Fibroblast of skin of right biceps (primary cell): ENCODE results near the gene CHCHD3.

ENCODE experiments used
- DNase-seq: peaks from one replicate; pipeline ENCODE4 v3.0.0-alpha.2; 2013

Gene CHCHD3

DNA sequence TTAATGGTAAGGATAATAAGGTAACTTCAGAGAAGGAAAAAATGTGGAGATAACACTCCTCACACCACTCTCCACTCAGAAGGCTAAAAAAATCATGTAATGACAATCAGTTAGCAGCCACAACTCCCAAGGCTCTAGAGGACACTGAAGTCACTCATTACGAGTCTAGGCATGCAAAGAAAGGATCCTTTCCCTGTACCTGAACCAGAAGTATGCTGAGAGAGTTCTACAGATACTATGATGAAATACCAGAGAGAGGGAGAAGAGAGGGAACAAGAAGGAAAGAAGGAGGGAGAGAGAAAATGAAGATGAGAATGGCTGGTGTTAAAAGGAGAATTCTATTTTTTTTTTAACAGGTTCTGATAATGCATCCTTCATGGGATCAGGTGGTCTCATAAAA lies 281.4 kb downstream of the CHCHD3 start:
- DNase-seq = no peak

DNA sequence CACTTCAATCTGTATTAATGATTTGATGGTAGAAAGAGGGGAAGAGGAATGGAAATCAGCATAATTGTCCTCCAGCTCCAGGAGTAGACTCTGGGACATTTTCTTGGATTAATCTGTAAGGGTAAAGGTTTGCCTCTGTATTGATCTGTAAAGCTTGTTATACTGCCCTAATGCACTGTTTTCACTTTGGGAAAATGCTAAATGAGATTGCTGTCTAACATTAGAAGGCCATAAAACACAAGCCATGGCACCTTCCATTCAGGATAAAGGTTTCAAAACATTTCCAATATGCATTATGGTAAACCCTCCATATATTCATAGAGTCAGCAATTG lies 282.8 kb downstream of the CHCHD3 start:
- DNase-seq = no peak

DNA sequence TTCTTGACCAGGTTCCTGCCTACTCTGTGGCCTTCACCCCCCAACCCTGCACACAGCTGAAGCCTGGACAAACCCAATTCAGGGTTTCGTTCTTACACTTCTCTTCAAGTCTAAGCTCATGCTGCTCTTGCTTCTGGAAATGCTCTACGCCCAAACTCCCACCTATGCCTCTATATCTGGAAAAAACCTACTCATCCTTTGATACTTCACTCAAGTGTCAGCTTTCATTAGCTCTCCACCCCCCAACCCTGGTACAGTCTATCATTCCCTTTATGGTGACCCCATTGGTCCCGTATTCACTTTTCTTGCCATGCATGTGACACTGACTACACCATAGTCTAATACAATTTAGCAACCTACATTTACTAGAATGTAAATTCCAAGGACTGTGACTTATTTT lies 284.7 kb downstream of the CHCHD3 start:
- DNase-seq = no peak

DNA sequence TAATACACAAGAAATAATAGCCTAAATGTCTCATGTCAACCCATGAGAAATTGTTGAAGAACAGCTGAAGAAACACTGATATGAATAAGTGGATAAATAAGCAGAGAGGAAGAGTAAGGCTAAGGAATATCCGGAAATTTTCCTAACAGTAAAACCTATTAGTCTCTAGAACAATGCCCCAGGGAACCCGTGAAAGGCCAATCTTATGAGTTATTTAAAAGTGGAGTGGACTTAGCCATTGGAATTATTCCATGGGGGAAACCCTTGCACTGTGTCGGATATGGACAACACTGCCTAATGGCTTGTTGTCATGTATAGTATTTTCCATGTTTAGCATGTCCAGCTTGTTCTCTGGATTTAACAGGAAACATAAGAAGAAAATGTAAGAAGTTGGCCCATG lies 288.4 kb downstream of the CHCHD3 start:
- DNase-seq = no peak

DNA sequence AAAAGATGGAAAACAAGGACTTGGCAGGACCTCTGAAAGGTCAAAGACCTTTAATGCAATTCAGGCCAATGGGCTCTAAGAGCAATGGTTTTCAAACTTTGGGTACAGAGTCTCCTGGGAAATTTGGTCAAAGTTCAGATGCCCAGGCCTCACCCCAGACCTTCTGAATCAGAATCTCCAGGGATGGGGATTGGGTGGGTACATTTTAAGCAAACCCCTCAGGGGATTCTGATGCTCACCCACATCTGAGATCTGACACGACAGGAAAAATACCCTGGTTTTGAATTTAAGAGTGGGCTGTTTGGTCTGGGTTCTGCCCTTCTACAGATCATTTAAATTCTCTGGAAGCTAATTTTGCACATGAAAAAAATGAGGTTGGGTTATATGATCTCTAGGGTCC lies 290.9 kb downstream of the CHCHD3 start:
- no peak for DNase-seq

DNA sequence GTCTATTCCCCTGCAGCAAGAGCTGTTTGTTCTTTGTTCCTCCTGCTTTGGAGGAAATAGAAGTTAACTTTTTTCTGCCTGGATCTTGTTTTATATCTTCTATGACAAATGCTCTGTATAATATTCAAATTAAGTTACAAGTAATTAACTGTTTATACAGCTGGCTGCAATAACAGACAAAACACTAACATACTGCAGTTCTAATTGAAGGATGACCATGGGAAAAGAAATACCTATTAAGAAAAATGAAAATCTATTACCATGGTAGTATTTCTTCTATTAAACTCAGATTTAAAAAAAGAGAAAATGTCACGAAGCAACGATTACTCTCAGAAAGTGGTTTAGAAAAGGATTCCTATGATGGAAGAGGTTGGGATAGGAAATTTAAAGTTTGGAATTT lies 291.8 kb downstream of the CHCHD3 start:
- DNase-seq = no peak

DNA sequence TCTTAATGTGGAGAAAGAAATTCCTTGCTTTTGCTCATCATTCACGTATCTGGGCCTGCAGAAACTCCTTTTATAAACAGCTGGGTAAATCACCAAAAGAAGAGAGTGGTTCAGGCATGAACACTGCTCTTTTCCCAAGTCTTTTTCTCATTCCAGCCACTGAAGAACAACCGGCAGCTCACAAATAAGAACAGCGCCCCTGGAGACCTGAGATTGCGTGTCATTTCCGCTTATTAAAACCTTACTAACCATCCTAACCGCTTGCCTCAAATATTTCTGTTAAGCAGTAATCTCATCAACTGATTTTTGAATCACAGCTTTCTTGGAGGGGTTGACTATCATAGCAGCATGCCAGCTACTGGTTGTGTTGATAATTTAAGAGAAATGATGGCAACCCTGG lies 292.6 kb downstream of the CHCHD3 start:
- peak; percentile 60 for DNase-seq

DNA sequence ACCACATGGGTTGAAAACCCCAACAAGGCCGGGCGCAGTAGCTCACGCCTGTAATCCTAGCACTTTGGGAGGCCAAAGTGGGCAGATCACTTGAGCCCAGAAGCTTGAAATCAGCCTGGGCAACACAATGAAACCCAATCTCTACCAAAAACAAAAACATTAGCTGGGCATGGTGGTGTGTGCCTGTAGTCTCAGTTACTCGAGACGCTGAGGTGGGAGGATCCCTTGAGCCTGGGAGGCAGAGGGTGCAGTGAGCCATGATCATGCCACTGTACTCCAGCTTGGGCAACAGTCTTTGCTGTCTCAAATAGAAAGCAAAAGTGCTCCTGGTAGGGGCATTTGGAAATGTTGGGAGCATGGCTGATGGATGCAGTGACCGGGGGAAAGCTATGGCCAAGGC lies 296.0 kb downstream of the CHCHD3 start:
- DNase-seq = no peak

DNA sequence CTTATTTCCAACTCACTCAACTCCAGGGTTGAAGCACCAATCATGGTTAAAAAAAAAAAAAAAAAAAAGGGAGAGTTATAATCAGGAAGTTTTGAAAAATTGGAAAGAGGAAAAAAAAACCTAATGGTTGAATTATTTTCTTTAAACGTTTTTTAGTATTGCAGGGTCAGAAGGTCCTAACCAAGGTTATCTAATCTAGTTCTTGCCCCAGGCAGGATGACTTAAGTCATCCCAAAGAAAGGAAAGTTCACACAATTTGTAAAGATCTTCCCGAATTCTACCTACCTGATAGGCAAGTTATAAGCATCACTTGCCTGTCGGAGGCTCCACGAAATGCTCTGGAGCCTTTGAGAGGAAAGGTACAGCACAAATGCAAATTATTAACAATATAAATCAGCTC lies 297.5 kb downstream of the CHCHD3 start:
- DNase-seq = no peak

DNA sequence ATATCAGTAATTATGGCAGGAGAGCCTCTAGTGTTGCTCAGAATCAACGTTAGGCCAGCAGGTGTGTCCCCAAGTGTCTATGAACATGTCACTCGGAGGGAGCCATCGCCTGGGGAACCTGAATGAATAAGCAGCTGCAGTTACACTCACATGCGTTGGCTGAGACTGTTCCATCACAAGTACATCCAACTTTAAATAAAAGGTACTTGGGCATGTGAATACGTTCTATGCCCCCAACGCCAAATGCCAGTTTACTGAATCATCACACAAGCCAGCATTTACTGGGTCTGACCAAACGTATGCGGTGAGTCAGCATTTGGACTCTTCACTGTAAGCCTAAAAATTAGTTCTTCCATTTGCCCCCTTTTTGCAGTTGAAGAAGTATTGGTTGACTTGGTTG lies 298.1 kb downstream of the CHCHD3 start:
- DNase-seq = peak; percentile 89

DNA sequence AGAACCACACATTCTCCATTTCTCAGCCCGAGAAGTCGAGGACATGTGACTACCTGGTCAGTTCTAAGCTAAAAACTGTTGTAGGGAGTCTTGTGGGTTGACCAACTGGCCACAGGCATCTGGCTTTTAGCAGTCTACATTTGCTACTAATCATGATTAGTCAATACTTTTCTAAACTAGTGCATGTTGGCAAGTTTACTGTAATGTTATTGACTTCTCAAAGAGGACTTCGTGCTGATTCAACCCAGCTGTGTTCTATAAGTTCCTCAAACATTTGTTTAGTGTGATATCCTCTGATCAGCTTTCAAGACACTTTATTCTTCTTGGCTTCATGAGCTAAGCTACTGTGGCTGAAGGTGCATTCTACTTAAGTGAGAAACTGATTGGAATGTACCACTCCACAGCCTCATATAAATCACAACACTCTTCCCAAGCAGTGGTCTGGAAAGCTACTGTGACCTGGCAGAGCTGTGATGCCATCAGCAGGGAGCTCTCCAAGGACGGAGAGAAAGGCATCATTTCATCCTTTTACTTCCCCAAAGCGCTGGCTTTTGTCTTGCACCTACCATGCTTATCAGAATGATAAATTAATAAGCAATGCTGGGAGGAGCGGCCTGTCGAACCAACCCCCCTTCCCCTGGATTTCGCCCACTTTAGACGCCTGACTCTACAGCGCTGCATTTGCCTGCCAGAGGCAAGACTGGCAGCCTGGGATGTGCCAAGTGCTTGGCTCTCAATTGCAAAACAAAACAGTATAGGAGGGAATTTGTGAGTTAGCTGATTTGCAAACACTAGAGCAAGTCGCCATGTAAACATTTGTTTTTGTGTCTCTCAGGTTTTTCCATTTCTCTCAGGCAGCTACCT lies 298.9 kb downstream of the CHCHD3 start:
- DNase-seq = peak; percentile 88

DNA sequence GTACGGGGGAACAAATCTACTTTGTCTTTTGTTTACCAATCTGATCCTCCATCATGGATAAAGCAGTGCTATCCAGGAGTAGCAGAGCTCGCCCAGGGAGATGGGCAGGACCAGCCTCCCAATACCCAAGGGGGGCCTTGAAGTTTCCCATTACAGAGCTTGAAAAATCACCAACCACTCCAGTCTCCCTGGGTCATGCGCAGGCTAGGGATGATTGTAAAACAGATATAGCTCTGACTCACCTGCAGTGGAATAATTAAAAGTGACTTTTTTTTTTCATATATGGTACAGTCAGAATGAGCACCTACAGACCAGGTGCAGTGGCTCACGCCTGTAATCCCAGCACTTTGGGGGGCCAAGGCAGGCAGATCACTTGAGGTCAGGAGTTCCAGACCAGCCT lies 301.1 kb downstream of the CHCHD3 start:
- no peak for DNase-seq

DNA sequence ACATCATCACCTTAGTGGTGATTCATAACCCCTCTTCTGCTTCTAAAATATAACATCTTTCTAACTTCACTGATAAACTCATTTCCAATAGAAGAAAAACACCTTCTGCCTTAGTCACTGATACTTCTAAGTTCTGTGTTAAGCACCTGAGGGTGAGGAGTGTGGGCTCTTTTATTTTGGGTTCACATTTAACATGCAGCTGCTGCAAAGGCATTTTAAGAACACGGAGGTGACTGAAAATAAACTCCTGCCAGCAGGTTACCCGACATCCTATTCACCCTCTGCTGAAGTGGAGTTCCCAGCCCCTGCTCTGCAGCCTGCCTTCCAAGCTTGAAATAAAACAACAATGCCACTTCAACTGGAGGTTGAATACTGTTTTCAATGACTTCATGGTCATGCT lies 302.7 kb downstream of the CHCHD3 start:
- no peak for DNase-seq

DNA sequence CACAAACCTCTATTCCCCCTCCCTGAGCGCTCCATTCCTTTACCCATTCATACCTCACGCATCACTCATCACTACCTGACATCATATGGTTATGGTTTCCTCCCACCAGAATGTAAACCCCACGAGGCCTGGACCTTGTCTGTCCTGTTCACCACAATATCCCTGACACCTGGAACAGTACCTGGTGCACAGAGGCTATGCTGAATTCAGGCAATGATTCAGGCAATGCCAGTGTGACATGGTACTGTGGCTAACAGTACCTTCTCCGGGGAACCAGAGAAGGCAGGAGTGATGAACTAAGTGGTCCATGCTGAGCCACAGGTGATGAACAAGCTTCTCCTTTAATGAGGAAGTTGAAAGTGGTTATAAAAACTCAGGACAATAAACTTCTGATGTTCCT lies 303.1 kb downstream of the CHCHD3 start:
- DNase-seq = no peak

DNA sequence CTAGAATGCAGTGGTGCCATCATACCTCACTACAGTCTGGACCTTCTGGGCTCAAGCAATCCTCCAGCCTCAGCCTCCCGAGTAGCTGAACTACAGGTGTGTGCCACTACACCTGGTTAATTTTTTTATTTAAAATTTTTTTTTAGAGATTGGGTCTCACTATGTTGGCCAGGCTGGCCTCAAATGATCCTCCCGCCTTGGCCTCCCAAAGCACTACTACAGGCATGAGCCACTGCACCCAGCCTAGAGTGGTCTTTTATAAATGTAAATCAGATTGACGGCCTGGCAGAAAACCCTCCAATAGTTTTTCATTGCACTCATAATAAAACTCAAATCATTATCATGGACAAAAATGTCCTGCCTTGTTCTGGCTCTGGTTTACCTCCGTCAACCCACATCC lies 303.9 kb downstream of the CHCHD3 start:
- DNase-seq = no peak

DNA sequence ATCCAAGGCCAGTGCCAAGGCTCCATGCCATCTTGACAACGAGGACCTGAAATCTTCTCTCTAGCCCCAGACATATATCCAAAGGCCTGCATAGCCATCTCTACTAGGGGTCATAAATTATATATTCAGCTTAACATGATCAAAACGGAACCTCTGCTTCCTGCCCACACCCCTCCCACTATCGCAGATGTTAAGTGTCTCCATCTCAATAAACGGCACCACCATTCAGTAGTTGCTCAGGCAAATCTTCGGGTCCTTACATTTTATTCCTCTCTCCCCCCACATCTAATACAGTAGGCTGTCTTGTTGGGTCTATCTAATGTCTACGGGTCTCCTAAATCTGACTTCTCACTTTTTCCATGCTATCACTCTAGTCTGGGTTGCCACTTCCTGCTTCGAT lies 304.5 kb downstream of the CHCHD3 start:
- DNase-seq = no peak

DNA sequence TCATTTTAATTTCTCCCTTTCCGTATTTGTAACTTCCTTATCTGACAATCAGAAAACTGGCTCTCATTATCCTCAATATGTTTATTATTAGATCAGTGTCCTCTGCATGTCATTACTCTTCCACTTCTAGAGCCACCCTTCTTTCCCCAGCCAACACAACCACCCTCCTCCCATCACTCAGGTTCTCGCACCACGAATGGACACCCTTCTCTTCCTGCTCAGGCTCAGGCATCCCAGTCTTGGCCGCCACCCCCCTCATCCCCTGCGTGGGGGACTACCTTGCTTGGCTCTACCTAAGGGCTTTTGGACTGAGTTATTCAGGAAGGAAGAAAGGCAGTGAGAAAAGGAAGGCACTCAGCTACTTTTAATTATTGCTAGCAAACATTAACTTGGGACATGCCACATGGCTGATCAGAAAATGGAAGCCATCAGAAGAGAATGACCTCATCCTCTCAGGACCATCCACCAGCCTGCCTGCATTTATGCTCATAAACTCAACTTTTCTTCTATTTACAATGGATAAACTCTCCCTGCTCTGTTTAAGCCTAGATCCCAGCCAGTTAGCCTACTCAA lies 305.8 kb downstream of the CHCHD3 start:
- DNase-seq = no peak

DNA sequence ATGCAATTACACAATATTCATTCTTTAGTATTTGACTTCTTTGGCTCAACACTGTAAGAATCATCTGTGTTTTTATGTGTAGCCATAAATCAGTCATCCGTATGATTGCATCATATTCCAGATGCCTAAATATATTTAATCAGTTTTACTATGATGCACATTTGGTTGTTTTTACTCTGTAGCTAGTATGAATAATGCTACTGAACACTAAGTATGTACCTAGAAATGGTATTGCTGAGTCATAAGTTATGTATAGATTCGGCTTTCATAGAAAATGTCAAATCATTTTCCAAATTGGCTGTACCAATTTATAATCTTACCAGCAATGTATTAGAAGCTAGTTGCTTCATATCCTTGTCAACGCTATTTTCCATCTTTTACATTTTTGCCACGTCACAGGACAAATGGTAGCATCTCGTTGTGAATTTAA lies 308.3 kb downstream of the CHCHD3 start:
- peak; percentile 84 for DNase-seq

DNA sequence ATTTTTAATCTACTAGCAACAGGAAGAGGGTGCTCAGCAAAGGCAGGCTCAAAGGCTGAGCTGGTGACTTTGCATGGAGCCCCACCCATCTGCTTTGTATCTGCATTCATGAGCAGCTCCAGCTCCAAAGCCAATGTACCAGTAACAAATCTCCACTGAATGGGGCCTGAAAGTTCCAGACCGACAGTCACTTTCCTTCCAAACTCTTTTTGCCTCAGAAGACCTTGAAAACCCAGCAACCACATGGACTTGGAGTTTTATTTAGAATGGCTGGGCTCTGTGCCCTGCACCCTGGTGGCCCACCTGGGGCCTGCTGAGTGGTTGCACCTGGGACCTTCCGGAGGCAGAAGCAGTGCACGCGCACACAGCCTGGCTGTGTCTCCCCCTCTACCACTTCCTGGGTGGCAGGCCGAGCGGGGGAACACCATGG lies 310.6 kb downstream of the CHCHD3 start:
- no peak for DNase-seq

DNA sequence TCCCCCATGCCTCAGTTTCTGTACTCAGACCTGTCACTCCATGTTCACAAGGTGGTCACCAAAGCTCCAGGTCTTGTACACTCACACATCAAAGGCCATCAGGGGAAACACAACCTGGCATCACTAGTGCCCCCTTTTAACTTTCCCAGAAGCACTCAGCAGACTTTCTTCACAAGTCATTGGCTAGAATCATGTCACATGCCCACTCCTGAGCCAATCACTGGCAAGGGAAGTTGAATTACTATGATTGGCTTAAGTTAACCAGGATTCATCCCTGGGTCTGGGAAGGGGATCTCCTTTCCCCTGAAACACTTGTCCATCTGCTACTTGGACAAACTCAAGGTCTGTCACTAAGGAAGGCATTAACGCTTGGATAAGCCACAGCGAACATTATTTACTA lies 311.8 kb downstream of the CHCHD3 start:
- no peak for DNase-seq

DNA sequence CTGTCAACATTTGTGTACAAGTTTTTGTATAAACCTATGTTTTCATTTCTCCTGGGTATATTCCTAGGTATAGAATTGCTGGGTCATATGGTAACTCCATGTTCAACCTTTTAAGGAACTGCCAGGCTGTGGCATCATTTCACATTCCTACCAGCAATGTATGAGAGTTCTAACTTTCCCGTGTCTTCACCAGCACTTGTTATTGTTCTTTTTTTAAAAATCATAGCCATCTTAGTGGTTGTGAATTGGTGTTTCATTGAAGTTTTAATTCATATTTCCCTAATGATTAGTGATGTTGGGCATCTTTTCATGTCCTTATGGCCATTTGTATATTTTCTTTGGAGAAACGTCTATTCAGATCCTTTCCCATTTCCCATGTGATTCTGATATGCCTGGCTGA lies 312.6 kb downstream of the CHCHD3 start:
- DNase-seq = no peak

DNA sequence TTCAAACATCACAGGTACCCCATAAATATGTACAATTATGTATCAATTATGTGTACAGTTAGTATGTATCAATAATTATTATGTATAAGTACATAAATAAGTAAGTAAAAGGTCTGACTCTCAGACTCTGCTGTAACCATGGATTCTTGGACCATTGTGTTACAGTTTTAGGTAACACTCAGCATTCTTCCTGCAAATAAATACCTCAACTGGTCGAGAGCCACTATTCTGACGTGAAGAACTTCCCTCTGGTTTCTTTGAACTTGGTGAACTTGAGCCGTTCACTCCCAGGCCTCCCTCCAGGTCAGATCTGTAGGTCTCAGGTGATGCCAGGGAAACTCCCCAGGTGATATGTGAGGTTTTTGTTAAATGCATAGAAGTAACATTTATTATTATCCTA lies 313.8 kb downstream of the CHCHD3 start:
- DNase-seq = no peak

DNA sequence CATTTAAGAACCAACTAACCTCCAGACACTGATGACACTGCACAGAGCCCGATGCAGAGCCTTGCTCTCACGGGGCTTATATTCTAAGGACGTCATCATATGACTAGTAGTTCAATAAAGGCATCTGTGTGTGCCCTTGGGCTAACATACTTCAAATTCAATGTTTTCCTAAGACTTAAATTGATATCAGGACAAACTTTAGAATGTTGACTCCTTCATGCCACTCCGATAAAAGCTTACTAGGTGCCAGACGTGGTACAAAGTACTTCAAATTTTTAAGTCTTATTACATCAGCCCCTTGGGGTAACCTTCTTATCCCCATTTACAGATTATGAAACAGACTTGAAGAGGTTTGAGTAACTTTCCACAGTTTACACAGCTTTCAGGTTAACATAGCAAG lies 314.5 kb downstream of the CHCHD3 start:
- DNase-seq = no peak

DNA sequence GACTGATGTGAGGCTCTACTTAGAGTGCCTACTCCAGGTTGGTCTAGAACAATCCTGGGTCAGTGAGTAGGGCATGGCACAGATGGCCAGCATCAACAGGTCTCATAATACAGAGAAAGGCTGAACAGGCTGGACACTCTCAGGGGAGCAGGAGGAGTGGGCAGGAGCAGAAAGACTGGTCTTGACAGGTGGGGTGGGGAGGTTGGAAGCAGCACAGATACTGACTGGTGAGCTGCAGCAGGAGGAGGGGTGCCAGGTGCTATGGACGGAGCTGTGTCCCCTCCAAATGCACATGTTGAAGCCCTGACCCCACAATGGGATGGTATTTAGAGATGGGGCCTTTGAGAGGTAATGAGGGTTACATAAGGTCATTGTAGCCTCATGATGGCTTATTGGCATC lies 315.2 kb downstream of the CHCHD3 start:
- DNase-seq = no peak

DNA sequence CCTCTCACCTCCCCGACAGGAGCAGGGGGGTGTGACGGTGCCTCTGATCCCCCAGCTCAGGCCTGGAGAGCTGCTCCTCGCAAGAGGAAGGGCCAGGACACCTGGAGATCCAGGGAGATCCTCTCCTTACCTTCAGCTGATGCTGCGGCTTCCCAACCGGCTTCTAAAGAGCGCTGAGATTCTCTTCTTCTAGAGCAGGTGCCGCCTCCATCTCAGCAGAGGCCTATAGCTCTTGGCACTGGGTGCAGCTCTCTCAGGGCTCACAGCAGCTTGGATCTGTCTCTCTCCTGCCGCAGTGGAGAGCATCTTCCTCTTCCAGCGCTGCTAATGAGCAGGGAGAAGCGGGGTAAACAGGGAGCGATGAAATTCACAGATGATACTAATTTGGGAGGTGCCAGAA lies 316.0 kb downstream of the CHCHD3 start:
- DNase-seq = no peak
